Measurements from ENCODE around the gene RTL10.

DNA sequence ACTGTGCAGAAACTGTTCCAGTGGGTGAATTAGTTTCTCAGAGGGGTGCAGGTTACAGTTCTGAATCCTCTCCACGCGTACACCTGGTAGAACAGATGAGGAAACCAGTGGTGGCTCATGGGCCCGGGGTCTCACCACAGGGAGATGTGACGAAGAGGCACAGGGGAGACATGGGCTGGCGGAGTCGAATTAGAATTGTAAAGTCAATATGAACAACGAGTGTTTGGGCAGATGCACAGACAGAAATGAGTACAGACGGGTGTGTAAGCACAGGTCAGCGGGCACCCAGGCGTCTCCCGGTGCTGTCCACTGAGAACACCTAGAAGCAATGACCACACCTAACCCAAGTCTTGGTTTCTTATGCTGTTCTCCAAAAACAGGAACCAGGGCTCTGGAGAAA is 41.8 kb downstream of the RTL10 start:
- TF ChIP-seq, protein P1, sequence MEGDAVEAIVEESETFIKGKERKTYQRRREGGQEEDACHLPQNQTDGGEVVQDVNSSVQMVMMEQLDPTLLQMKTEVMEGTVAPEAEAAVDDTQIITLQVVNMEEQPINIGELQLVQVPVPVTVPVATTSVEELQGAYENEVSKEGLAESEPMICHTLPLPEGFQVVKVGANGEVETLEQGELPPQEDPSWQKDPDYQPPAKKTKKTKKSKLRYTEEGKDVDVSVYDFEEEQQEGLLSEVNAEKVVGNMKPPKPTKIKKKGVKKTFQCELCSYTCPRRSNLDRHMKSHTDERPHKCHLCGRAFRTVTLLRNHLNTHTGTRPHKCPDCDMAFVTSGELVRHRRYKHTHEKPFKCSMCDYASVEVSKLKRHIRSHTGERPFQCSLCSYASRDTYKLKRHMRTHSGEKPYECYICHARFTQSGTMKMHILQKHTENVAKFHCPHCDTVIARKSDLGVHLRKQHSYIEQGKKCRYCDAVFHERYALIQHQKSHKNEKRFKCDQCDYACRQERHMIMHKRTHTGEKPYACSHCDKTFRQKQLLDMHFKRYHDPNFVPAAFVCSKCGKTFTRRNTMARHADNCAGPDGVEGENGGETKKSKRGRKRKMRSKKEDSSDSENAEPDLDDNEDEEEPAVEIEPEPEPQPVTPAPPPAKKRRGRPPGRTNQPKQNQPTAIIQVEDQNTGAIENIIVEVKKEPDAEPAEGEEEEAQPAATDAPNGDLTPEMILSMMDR (conservative IDR thresholded peaks at IDR 0.05; ENCODE audit: low read depth, low read length), result no peak
- no peak for TF ChIP-seq POLR2A (IDR thresholded peaks at IDR 0.05; ENCODE audit: low read depth, low read length)
- no peak for TF ChIP-seq NFE2L2 (IDR thresholded peaks at IDR 0.05; ENCODE audit: low read depth, low read length)
- no peak for TF ChIP-seq USF2 (IDR thresholded peaks at IDR 0.05; ENCODE audit: low read depth, low read length)
- TF ChIP-seq RAD21 (IDR thresholded peaks at IDR 0.05; ENCODE audit: low read length), result no peak
- no peak for TF ChIP-seq FOS (IDR thresholded peaks at IDR 0.05; ENCODE audit: low read depth, low read length)
- no peak for TF ChIP-seq BHLHE40 (IDR thresholded peaks at IDR 0.05; ENCODE audit: low read depth, low read length)
- TF ChIP-seq MAFK (IDR thresholded peaks at IDR 0.05; ENCODE audit: low read depth, low read length), result no peak
- no peak for TF ChIP-seq RFX5 (IDR thresholded peaks at IDR 0.05; ENCODE audit: low read depth, low read length)
